Panc1 (cell line): ENCODE results near the gene CACNA2D3. TPM values are rescaled to one million over a fixed set of nuclear protein-coding genes. Genes with fewer than 3 reads are reported as not detected.

Experiments
- ATAC-seq: fragments of 200-7000 bp; cut with Tn5 transposase; 2 replicates; pipeline ENCODE4 v1.9.1; 2020; ENCODE audit warnings: mild to moderate bottlenecking, moderate library complexity
- BruUV-seq: library from RNA; stranded (reverse); fragments of 400-500 nt; replicated peaks from 2 replicates; lab custom pipeline; 2021; lab: Mats Ljungman, UMichigan
- CTCF ChIA-PET: fragments of 300-600 bp; sonication (Branson Sonifier 250); formaldehyde crosslinking; loops from one replicate; lab custom pipeline; 2022; ENCODE audit warnings: antibody characterized with exemption; lab: Charles Lee
- POLR2A ChIA-PET: fragments of 300-600 bp; sonication (Branson Sonifier 250); formaldehyde crosslinking; loops from one replicate; lab custom pipeline; 2022; ENCODE audit warnings: antibody characterized with exemption; lab: Charles Lee
- DNase-seq: peaks from one replicate; pipeline ENCODE4 v3.0.0-alpha.2; 2010; ENCODE audit warnings: low read depth, low spot score
- H3K27ac ChIP-seq: 2 replicates; pipeline ENCODE4 v1.5.1; 2011; ENCODE audit warnings: mild to moderate bottlenecking, low read length, inconsistent platforms
- H3K27me3 ChIP-seq: fragments of 200-500 bp; sonication (Bioruptor generic); 2 replicates; pipeline ENCODE4 v1.6.0; 2014; ENCODE audit warnings: low read length, inconsistent platforms; ENCODE audit not compliant: control insufficient read depth, insufficient read depth
- H3K36me3 ChIP-seq: fragments of 200-500 bp; sonication (Bioruptor generic); 2 replicates; pipeline ENCODE4 v1.5.1; 2014; ENCODE audit warnings: inconsistent platforms, mild to moderate bottlenecking, low read length, moderate library complexity; ENCODE audit not compliant: control insufficient read depth, insufficient read depth
- H3K4me1 ChIP-seq: 2 replicates; pipeline ENCODE4 v1.5.1; 2011; ENCODE audit warnings: inconsistent platforms, mild to moderate bottlenecking, low read length, moderate library complexity; ENCODE audit not compliant: control insufficient read depth, insufficient read depth
- H3K4me3 ChIP-seq, 2 experiments: 2 replicates each; pipeline ENCODE4 v1.5.1; 2011 to 2012; ENCODE audit warnings: low read depth in 2 of 2, low read length in 2 of 2, mild to moderate bottlenecking in 2 of 2, inconsistent platforms in 1 of 2, moderate library complexity in 1 of 2
- H3K9me3 ChIP-seq: fragments of 200-500 bp; sonication (Bioruptor generic); 2 replicates; pipeline ENCODE4 v1.5.1; 2014; ENCODE audit warnings: low read depth, mild to moderate bottlenecking, inconsistent platforms, low read length, moderate library complexity; ENCODE audit not compliant: control insufficient read depth, insufficient read depth
- POLR2AphosphoS5 ChIP-seq: IDR thresholded peaks from 2 replicates; pipeline ENCODE4 v1.6.1; 2012; ENCODE audit warnings: mild to moderate bottlenecking, low read depth, low read length, moderate library complexity
- SIN3A ChIP-seq: IDR thresholded peaks from 2 replicates; pipeline ENCODE4 v1.6.1; 2012; ENCODE audit warnings: low read depth, mild to moderate bottlenecking, low read length, moderate library complexity, borderline replicate concordance; ENCODE audit not compliant: insufficient read depth
- TCF7L2 ChIP-seq: IDR thresholded peaks from 2 replicates; pipeline ENCODE4 v1.6.1; 2011; ENCODE audit warnings: mild to moderate bottlenecking, low read depth, low read length, inconsistent platforms
- in situ Hi-C: cut with HindIII; loops from 2 replicates; pipeline ENCODE4 v1.10.0; 2016; ENCODE audit warnings: low sequenced_read_pairs, low pct_unique_long_range_greater_than_20kb
- intact Hi-C: fragments of 100-400 bp; cut with micrococcal nuclease; formaldehyde crosslinking; loops from one replicate; pipeline ENCODE4 v1.10.0; 2022; ENCODE audit not compliant: unreplicated experiment
- total RNA-seq: library from RNA; stranded (reverse); gene quantifications from one replicate; pipeline ENCODE4 v1.2.1, GENCODE V29; 2021; ENCODE audit not compliant: unreplicated experiment
- TF ChIP-seq, protein P1 (sequence below), 2 experiments: IDR thresholded peaks; 2 replicates each; pipeline ENCODE4 v1.6.1; 2011 to 2012; ENCODE audit warnings: low read depth in 2 of 2, control low read depth in 1 of 2, low read length in 1 of 2, mild to moderate bottlenecking in 1 of 2, moderate library complexity in 1 of 2; ENCODE audit not compliant: insufficient read depth in 1 of 2
- TF ChIP-seq, protein P2 (sequence below): fragments of 450-650 bp; IDR thresholded peaks from 2 replicates; pipeline ENCODE4 v1.5.1; 2017; ENCODE audit warnings: mild to moderate bottlenecking

Gene CACNA2D3
- total RNA-seq, 1 experiment from 2014 or later, result 0.41 TPM

DNA sequence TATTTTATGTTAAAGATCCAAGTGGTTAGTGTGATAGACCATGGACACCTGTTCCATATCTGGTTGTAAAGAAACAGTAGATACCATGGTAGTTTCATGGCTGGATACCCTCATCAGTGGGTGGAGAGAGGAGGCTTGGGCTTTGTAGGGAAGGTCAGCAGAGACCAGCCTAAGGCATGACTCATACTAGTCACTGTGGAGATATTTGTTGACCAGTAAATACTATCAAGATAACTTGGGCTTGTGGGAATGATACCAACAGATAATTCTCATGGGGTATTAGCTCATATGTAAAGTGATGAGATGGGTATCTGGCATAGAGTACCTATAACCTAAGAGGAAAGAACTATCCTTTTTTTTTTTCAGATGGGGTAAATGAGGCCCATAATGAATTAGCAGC is 354.5 kb downstream of the CACNA2D3 start:
- Histone ChIP-seq H3K36me3 (no peaks in the 10 kb centered on the region), H3K4me3 (no peak overlapping the region), H3K27ac (no peak overlapping the region), H3K9me3 (no peaks in the 10 kb centered on the region), H3K27me3 (no peaks in the 10 kb centered on the region), H3K4me1 (no peaks in the 10 kb centered on the region)
- TF ChIP-seq, protein P1, sequence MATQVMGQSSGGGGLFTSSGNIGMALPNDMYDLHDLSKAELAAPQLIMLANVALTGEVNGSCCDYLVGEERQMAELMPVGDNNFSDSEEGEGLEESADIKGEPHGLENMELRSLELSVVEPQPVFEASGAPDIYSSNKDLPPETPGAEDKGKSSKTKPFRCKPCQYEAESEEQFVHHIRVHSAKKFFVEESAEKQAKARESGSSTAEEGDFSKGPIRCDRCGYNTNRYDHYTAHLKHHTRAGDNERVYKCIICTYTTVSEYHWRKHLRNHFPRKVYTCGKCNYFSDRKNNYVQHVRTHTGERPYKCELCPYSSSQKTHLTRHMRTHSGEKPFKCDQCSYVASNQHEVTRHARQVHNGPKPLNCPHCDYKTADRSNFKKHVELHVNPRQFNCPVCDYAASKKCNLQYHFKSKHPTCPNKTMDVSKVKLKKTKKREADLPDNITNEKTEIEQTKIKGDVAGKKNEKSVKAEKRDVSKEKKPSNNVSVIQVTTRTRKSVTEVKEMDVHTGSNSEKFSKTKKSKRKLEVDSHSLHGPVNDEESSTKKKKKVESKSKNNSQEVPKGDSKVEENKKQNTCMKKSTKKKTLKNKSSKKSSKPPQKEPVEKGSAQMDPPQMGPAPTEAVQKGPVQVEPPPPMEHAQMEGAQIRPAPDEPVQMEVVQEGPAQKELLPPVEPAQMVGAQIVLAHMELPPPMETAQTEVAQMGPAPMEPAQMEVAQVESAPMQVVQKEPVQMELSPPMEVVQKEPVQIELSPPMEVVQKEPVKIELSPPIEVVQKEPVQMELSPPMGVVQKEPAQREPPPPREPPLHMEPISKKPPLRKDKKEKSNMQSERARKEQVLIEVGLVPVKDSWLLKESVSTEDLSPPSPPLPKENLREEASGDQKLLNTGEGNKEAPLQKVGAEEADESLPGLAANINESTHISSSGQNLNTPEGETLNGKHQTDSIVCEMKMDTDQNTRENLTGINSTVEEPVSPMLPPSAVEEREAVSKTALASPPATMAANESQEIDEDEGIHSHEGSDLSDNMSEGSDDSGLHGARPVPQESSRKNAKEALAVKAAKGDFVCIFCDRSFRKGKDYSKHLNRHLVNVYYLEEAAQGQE (IDR thresholded peaks at IDR 0.05; ENCODE audit: insufficient read depth in 1 of 2, low read depth in 2 of 2, low read length in 1 of 2), result no peak
- no peak for TF ChIP-seq SIN3A
- no peak for TF ChIP-seq TCF7L2
- no peak for TF ChIP-seq POLR2AphosphoS5
- TF ChIP-seq, protein P2, sequence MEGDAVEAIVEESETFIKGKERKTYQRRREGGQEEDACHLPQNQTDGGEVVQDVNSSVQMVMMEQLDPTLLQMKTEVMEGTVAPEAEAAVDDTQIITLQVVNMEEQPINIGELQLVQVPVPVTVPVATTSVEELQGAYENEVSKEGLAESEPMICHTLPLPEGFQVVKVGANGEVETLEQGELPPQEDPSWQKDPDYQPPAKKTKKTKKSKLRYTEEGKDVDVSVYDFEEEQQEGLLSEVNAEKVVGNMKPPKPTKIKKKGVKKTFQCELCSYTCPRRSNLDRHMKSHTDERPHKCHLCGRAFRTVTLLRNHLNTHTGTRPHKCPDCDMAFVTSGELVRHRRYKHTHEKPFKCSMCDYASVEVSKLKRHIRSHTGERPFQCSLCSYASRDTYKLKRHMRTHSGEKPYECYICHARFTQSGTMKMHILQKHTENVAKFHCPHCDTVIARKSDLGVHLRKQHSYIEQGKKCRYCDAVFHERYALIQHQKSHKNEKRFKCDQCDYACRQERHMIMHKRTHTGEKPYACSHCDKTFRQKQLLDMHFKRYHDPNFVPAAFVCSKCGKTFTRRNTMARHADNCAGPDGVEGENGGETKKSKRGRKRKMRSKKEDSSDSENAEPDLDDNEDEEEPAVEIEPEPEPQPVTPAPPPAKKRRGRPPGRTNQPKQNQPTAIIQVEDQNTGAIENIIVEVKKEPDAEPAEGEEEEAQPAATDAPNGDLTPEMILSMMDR, result no peak
- in situ Hi-C loops (no loop called here), intact Hi-C loops (no loop called here)
- DNase-seq, result no peak
- no peak for ATAC-seq
- no TSS peak for BruUV-seq
- POLR2A ChIA-PET, result no interaction called here
- CTCF ChIA-PET, result no interaction called here

DNA sequence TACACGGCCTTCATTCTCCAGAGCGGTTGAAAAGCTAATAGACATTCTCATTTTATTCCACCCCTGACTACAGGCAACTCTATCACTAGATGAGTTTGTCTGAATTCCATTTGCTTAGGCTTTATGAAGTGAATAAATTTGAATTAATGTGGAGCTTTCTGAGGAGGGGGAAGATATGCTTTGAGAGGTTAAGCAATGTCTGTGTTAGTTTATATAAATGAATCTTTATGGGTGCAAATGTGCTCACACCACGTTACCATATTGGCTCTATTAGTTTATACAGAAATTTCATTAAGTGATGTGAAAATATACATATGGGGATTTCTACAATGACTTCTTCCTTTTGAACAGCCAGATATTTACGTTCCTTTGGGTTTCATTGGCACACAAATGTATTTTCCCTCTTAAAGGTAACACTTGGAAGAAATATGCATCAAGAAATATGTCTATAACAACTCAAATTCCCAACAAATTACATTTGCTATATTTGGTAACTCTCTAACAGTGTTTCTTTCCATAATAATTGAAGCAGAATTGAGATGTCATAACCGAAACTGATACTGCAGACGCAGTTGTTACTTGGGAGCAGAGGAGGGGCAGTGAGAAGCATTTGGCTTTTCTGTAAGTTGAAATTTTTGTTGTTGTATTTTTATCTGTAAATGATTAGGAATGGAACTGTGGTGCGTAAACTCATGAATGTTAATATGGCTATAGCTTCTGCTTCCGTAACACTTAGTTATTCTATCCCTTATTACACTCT is 359.4 kb downstream of the CACNA2D3 start:
- Histone ChIP-seq H3K4me1 (no peaks in the 10 kb centered on the region), H3K4me3 (no peak overlapping the region), H3K9me3 (no peaks in the 10 kb centered on the region), H3K27me3 (no peaks in the 10 kb centered on the region), H3K27ac (no peak overlapping the region), H3K36me3 (no peaks in the 10 kb centered on the region)
- POLR2A ChIA-PET, result no interaction called here
- intact Hi-C loops, result no loop called here
- no TSS peak for BruUV-seq
- CTCF ChIA-PET, result no interaction called here
- DNase-seq (no peak), ATAC-seq (no peak)
- in situ Hi-C loops, result no loop called here
- TF ChIP-seq SIN3A, result no peak
- TF ChIP-seq TCF7L2, result no peak
- TF ChIP-seq, protein P1 (IDR thresholded peaks at IDR 0.05; ENCODE audit: insufficient read depth in 1 of 2, low read depth in 2 of 2, low read length in 1 of 2), result no peak
- TF ChIP-seq POLR2AphosphoS5, result no peak
- TF ChIP-seq, protein P2, result no peak
